Stimulated activated naive CD8-positive, alpha-beta T cell treated with anti-CD3 and anti-CD28 coated beads, Interleukin-15, Interleukin-2, amounts not matched to agents 100 ng/mL and 50 ng/mL, for 24 hours (primary cell): ENCODE data around the gene USH1G.

Experiments
- H3K27ac Mint-ChIP-seq: one replicate; pipeline ENCODE4 v1.8.0; 2021; ENCODE audit warnings: mild to moderate bottlenecking, mixed read lengths
- H3K27me3 Mint-ChIP-seq: one replicate; pipeline ENCODE4 v1.8.0; 2021; ENCODE audit warnings: mixed read lengths
- H3K36me3 Mint-ChIP-seq: one replicate; pipeline ENCODE4 v1.8.0; 2021; ENCODE audit warnings: low read depth, mixed read lengths
- H3K4me1 Mint-ChIP-seq: one replicate; pipeline ENCODE4 v1.8.0; 2021; ENCODE audit warnings: low read depth, mixed read lengths
- H3K4me3 Mint-ChIP-seq: one replicate; pipeline ENCODE4 v1.8.0; 2021; ENCODE audit warnings: mild to moderate bottlenecking, mixed read lengths
- H3K9me3 Mint-ChIP-seq: one replicate; pipeline ENCODE4 v1.8.0; 2021; ENCODE audit warnings: mixed read lengths

The USH1G gene

GRCh38 chr17:74882517-74883240 is 40.4 kb downstream of the USH1G start:
- H3K4me3 Mint-ChIP-seq, result no peak overlapping the region
- H3K27ac Mint-ChIP-seq, result no peak overlapping the region
- H3K9me3 Mint-ChIP-seq, result no peaks in the 10 kb centered on the region
- H3K27me3 Mint-ChIP-seq, result peaks cover 10% of the 10 kb centered on the region
- no peaks in the 10 kb centered on the region for H3K36me3 Mint-ChIP-seq
- H3K4me1 Mint-ChIP-seq, result no peaks in the 10 kb centered on the region

GRCh38 chr17:74881073-74881472 is 42.0 kb downstream of the USH1G start:
- H3K36me3 Mint-ChIP-seq, result no peaks in the 10 kb centered on the region
- no peak overlapping the region for H3K4me3 Mint-ChIP-seq
- H3K27ac Mint-ChIP-seq, result no peak overlapping the region

GRCh38 chr17:74879308-74879707 is 43.7 kb downstream of the USH1G start:
- Mint-ChIP-seq H3K9me3 (no peaks in the 10 kb centered on the region), H3K36me3 (no peaks in the 10 kb centered on the region), H3K27me3 (peaks cover 3% of the 10 kb centered on the region), H3K4me1 (no peaks in the 10 kb centered on the region), H3K27ac (no peak overlapping the region), H3K4me3 (no peak overlapping the region)

More at GRCh38 chr17:74881073-74881472, 42.0 kb downstream of the USH1G start:
- Mint-ChIP-seq H3K9me3 (no peaks in the 10 kb centered on the region), H3K4me1 (no peaks in the 10 kb centered on the region), H3K27me3 (peaks cover 10% of the 10 kb centered on the region)

GRCh38 chr17:74878658-74879057 is 44.4 kb downstream of the USH1G start:
- no peaks in the 10 kb centered on the region for H3K27me3 Mint-ChIP-seq
- no peak overlapping the region for H3K27ac Mint-ChIP-seq
- no peak overlapping the region for H3K4me3 Mint-ChIP-seq
- H3K9me3 Mint-ChIP-seq, result no peaks in the 10 kb centered on the region
- H3K4me1 Mint-ChIP-seq, result peaks cover 4% of the 10 kb centered on the region
- no peaks in the 10 kb centered on the region for H3K36me3 Mint-ChIP-seq

- no peak overlapping the region for H3K4me3 Mint-ChIP-seq
- H3K27ac Mint-ChIP-seq, result no peak overlapping the region
- no peaks in the 10 kb centered on the region for H3K27me3 Mint-ChIP-seq
- H3K9me3 Mint-ChIP-seq, result no peaks in the 10 kb centered on the region
- H3K4me1 Mint-ChIP-seq, result peaks cover 4% of the 10 kb centered on the region
- no peaks in the 10 kb centered on the region for H3K36me3 Mint-ChIP-seq
Observed at GRCh38 chr17:74877592-74878548, 45.2 kb downstream of the USH1G start.

GRCh38 chr17:74875977-74876593 is 47.0 kb downstream of the USH1G start:
- Mint-ChIP-seq H3K36me3 (no peaks in the 10 kb centered on the region), H3K9me3 (no peaks in the 10 kb centered on the region), H3K27ac (no peak overlapping the region), H3K4me3 (no peak overlapping the region), H3K27me3 (no peaks in the 10 kb centered on the region), H3K4me1 (peaks cover 16% of the 10 kb centered on the region)

- Mint-ChIP-seq H3K4me3 (no peak overlapping the region), H3K4me1 (peaks cover 16% of the 10 kb centered on the region), H3K36me3 (no peaks in the 10 kb centered on the region), H3K9me3 (no peaks in the 10 kb centered on the region), H3K27me3 (no peaks in the 10 kb centered on the region), H3K27ac (no peak overlapping the region)
Observed at GRCh38 chr17:74875155-74875976, 47.7 kb downstream of the USH1G start.

GRCh38 chr17:74874615-74875037 is 48.4 kb downstream of the USH1G start:
- H3K9me3 Mint-ChIP-seq, result no peaks in the 10 kb centered on the region
- H3K27ac Mint-ChIP-seq, result no peak overlapping the region
- H3K36me3 Mint-ChIP-seq, result no peaks in the 10 kb centered on the region
- H3K4me1 Mint-ChIP-seq, result peaks cover 16% of the 10 kb centered on the region
- H3K4me3 Mint-ChIP-seq, result no peak overlapping the region
- H3K27me3 Mint-ChIP-seq, result no peaks in the 10 kb centered on the region

GRCh38 chr17:74873874-74874614 is 49.0 kb downstream of the USH1G start:
- peak overlapping the region; percentile 81 for H3K4me3 Mint-ChIP-seq
- H3K4me1 Mint-ChIP-seq, result peaks cover 16% of the 10 kb centered on the region
- no peaks in the 10 kb centered on the region for H3K27me3 Mint-ChIP-seq
- peak overlapping the region; percentile 90 for H3K27ac Mint-ChIP-seq
- H3K36me3 Mint-ChIP-seq, result no peaks in the 10 kb centered on the region
- H3K9me3 Mint-ChIP-seq, result no peaks in the 10 kb centered on the region

GRCh38 chr17:74873037-74873873 is 49.8 kb downstream of the USH1G start:
- Mint-ChIP-seq H3K36me3 (no peaks in the 10 kb centered on the region), H3K27me3 (no peaks in the 10 kb centered on the region), H3K4me3 (peak overlapping the region; percentile 81), H3K9me3 (no peaks in the 10 kb centered on the region), H3K4me1 (peaks cover 16% of the 10 kb centered on the region), H3K27ac (peak overlapping the region; percentile 90)

GRCh38 chr17:74872313-74873036 is 50.6 kb downstream of the USH1G start, which contains the start of gene FDXR:
TSS of gene FDXR (minus strand) at chr17:74872994. CDS start at chr17:74872944, 50 bp downstream.
- peak within 1 kb of the TSS; percentile 90 for H3K27ac Mint-ChIP-seq
- no peaks in the 10 kb centered on the region for H3K27me3 Mint-ChIP-seq
- no peaks in the 10 kb centered on the region for H3K36me3 Mint-ChIP-seq
- no peaks in the 10 kb centered on the region for H3K9me3 Mint-ChIP-seq
- H3K4me3 Mint-ChIP-seq, result peak within 1 kb of the TSS; percentile 81
- peaks cover 16% of the 10 kb centered on the region for H3K4me1 Mint-ChIP-seq

GRCh38 chr17:74871356-74872076 is 51.5 kb downstream of the USH1G start:
- peak overlapping the region; percentile 81 for H3K4me3 Mint-ChIP-seq

More at GRCh38 chr17:74871356-74872076, 51.5 kb downstream of the USH1G start:
- Mint-ChIP-seq H3K36me3 (no peaks in the 10 kb centered on the region), H3K4me1 (peaks cover 16% of the 10 kb centered on the region), H3K27me3 (no peaks in the 10 kb centered on the region), H3K27ac (no peak overlapping the region), H3K9me3 (no peaks in the 10 kb centered on the region)
